PC-3 (cell line): ENCODE results near the gene NCF4. TPM values are rescaled to one million over a fixed set of nuclear protein-coding genes. Genes with fewer than 3 reads are reported as not detected.

ENCODE experiments used
- ATAC-seq: fragments of 200-7000 bp; cut with Tn5 transposase; 2 replicates; pipeline ENCODE4 v1.9.1; 2020; ENCODE audit warnings: mild to moderate bottlenecking, moderate library complexity
- BruUV-seq: library from RNA; stranded (reverse); fragments of 400-500 nt; replicated peaks from 2 replicates; lab custom pipeline; 2021; lab: Mats Ljungman, UMichigan
- CTCF ChIA-PET: fragments of 300-600 bp; sonication (Branson Sonifier 250); formaldehyde crosslinking; loops from one replicate; lab custom pipeline; 2022; ENCODE audit warnings: antibody characterized with exemption; lab: Charles Lee
- POLR2A ChIA-PET: fragments of 300-600 bp; sonication (Branson Sonifier 250); formaldehyde crosslinking; loops from one replicate; lab custom pipeline; 2022; ENCODE audit warnings: antibody characterized with exemption; ENCODE audit not compliant: unreplicated experiment; lab: Charles Lee
- DNase-seq: peaks from one replicate; pipeline ENCODE4 v3.0.0-alpha.2; 2015
- H2AFZ ChIP-seq: fragments of 300-600 bp; sonication (generic); 2 replicates; pipeline ENCODE4 v1.6.0; 2016; ENCODE audit warnings: antibody characterized with exemption, low read length
- H3F3A ChIP-seq: fragments of 300-600 bp; sonication (generic); one replicate; pipeline ENCODE4 v1.6.0; 2017; ENCODE audit warnings: antibody characterized with exemption, low read length, control low read depth, mild to moderate bottlenecking; ENCODE audit not compliant: unreplicated experiment
- H3K27ac ChIP-seq: fragments of 300-600 bp; sonication (generic); 2 replicates; pipeline ENCODE4 v1.5.1; 2016; ENCODE audit warnings: mild to moderate bottlenecking, low read length
- H3K27me3 ChIP-seq: fragments of 300-600 bp; sonication (generic); 2 replicates; pipeline ENCODE4 v1.6.1; 2016; ENCODE audit warnings: low read length, mixed read lengths
- H3K36me3 ChIP-seq: fragments of 300-600 bp; sonication (generic); 2 replicates; pipeline ENCODE4 v1.6.1; 2016; ENCODE audit warnings: low read depth, mixed run types, low read length, mixed read lengths
- H3K4me1 ChIP-seq: fragments of 300-600 bp; sonication (generic); 2 replicates; pipeline ENCODE4 v1.5.1; 2016; ENCODE audit warnings: low read length; ENCODE audit not compliant: insufficient read depth
- H3K4me2 ChIP-seq: fragments of 300-600 bp; sonication (generic); 2 replicates; pipeline ENCODE4 v1.6.0; 2016; ENCODE audit warnings: low read length
- H3K4me3 ChIP-seq: fragments of 300-600 bp; sonication (generic); 2 replicates; pipeline ENCODE4 v1.5.1; 2016; ENCODE audit warnings: mild to moderate bottlenecking, low read length, mixed read lengths
- H3K79me2 ChIP-seq: fragments of 300-600 bp; sonication (generic); 2 replicates; pipeline ENCODE4 v1.6.1; 2017; ENCODE audit warnings: low read length, mixed read lengths
- H3K9ac ChIP-seq: fragments of 300-600 bp; sonication (generic); 2 replicates; pipeline ENCODE4 v1.6.0; 2016; ENCODE audit warnings: mild to moderate bottlenecking, low read length
- H3K9me2 ChIP-seq: fragments of 300-600 bp; sonication (generic); replicated peaks from 2 replicates; pipeline ENCODE4 v1.6.1; 2016; ENCODE audit warnings: mixed run types, low read length, mixed read lengths
- H3K9me3 ChIP-seq: fragments of 300-600 bp; sonication (generic); 2 replicates; pipeline ENCODE4 v1.6.1; 2016; ENCODE audit warnings: low read length, mixed read lengths
- H4K20me1 ChIP-seq: fragments of 300-600 bp; sonication (generic); 2 replicates; pipeline ENCODE4 v1.6.1; 2016; ENCODE audit warnings: low read length, mixed read lengths
- EZH2 ChIP-seq: fragments of 300-600 bp; sonication (generic); IDR thresholded peaks from one replicate; pipeline ENCODE4 v1.6.1; 2017; ENCODE audit warnings: antibody characterized with exemption, mild to moderate bottlenecking, low read length; ENCODE audit not compliant: unreplicated experiment
- EZH2phosphoT487 ChIP-seq: fragments of 300-600 bp; sonication (generic); IDR thresholded peaks from 2 replicates; pipeline ENCODE4 v1.6.1; 2018; ENCODE audit warnings: mild to moderate bottlenecking, antibody characterized with exemption, low read length, borderline replicate concordance
- intact Hi-C: fragments of 100-400 bp; cut with micrococcal nuclease; formaldehyde crosslinking; loops from 2 replicates; pipeline ENCODE4 v1.9.0; 2023
- total RNA-seq: library from RNA; depleted of rRNA; stranded (reverse); fragments of >200 nt; gene quantifications from 2 replicates; pipeline ENCODE4 v1.2.3, GENCODE V29; 2014
- TF ChIP-seq, protein P1 (sequence below): fragments of 300-600 bp; sonication (generic); conservative IDR thresholded peaks from 2 replicates; pipeline ENCODE4 v1.5.1; 2017; ENCODE audit warnings: antibody characterized with exemption, low read depth, mild to moderate bottlenecking, low read length

NCF4 gene
- total RNA-seq, 1 experiment from 2014 or later: 0.47 TPM

- Histone ChIP-seq H3K9me3 (no peaks in the 10 kb centered on the region), H2AFZ (no peak overlapping the region), H4K20me1 (no peaks in the 10 kb centered on the region), H3K27ac (no peak overlapping the region), H3K4me3 (no peak overlapping the region), H3K36me3 (no peaks in the 10 kb centered on the region), H3K4me2 (no peak overlapping the region), H3K9ac (no peak overlapping the region), H3K9me2 (no peaks in the 10 kb centered on the region), H3K27me3 (peaks cover 7% of the 10 kb centered on the region; the same call in 1 of the 2 replicates), H3K4me1 (peaks cover 29% of the 10 kb centered on the region), H3K79me2 (no peaks in the 10 kb centered on the region), H3F3A (no peaks in the 10 kb centered on the region)
- ATAC-seq (no peak), DNase-seq (no peak)
- no TSS peak for BruUV-seq
- intact Hi-C loops: no loop called here
- no peak for TF ChIP-seq EZH2phosphoT487
- no peak for TF ChIP-seq EZH2
- TF ChIP-seq, protein P1, sequence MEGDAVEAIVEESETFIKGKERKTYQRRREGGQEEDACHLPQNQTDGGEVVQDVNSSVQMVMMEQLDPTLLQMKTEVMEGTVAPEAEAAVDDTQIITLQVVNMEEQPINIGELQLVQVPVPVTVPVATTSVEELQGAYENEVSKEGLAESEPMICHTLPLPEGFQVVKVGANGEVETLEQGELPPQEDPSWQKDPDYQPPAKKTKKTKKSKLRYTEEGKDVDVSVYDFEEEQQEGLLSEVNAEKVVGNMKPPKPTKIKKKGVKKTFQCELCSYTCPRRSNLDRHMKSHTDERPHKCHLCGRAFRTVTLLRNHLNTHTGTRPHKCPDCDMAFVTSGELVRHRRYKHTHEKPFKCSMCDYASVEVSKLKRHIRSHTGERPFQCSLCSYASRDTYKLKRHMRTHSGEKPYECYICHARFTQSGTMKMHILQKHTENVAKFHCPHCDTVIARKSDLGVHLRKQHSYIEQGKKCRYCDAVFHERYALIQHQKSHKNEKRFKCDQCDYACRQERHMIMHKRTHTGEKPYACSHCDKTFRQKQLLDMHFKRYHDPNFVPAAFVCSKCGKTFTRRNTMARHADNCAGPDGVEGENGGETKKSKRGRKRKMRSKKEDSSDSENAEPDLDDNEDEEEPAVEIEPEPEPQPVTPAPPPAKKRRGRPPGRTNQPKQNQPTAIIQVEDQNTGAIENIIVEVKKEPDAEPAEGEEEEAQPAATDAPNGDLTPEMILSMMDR: no peak
- CTCF ChIA-PET: no interaction called here
- POLR2A ChIA-PET: no interaction called here
Measured at GRCh38 chr22:36874736-36875135, 13.9 kb downstream of the NCF4 start.

- Histone ChIP-seq H3K9me3 (no peaks in the 10 kb centered on the region), H3F3A (no peaks in the 10 kb centered on the region), H3K4me1 (peaks cover 19% of the 10 kb centered on the region), H2AFZ (no peak overlapping the region), H4K20me1 (no peaks in the 10 kb centered on the region), H3K36me3 (no peaks in the 10 kb centered on the region), H3K27ac (no peak overlapping the region), H3K9ac (no peak overlapping the region), H3K4me2 (no peak overlapping the region), H3K27me3 (peaks cover 7% of the 10 kb centered on the region; the same call in 1 of the 2 replicates), H3K9me2 (no peaks in the 10 kb centered on the region), H3K4me3 (no peak overlapping the region), H3K79me2 (no peaks in the 10 kb centered on the region)
- CTCF ChIA-PET: no interaction called here
- intact Hi-C loops: no loop called here
- ATAC-seq (no peak), DNase-seq (no peak)
- TF ChIP-seq EZH2 (no peak), EZH2phosphoT487 (no peak)
- TF ChIP-seq, protein P1: no peak
- POLR2A ChIA-PET: no interaction called here
- no TSS peak for BruUV-seq
Measured at GRCh38 chr22:36875741-36876140, 14.9 kb downstream of the NCF4 start.

GRCh38 chr22:36879775-36880174, 19.0 kb downstream of the NCF4 start:
- Histone ChIP-seq H3F3A (no peaks in the 10 kb centered on the region), H3K9me3 (0 out of 2 replicates have a peak, but pooled peaks cover 6% of the 10 kb centered on the region), H3K27me3 (peaks cover 7% of the 10 kb centered on the region; the same call in 1 of the 2 replicates), H3K9ac (no peak overlapping the region), H2AFZ (no peak overlapping the region), H3K4me3 (no peak overlapping the region), H3K4me2 (no peak overlapping the region), H3K27ac (no peak overlapping the region), H3K79me2 (no peaks in the 10 kb centered on the region), H4K20me1 (no peaks in the 10 kb centered on the region), H3K4me1 (no peaks in the 10 kb centered on the region), H3K9me2 (no peaks in the 10 kb centered on the region), H3K36me3 (no peaks in the 10 kb centered on the region)
- POLR2A ChIA-PET: no interaction called here
- ATAC-seq (no peak), DNase-seq (no peak)
- CTCF ChIA-PET: no interaction called here
- intact Hi-C loops: no loop called here
- no peak for TF ChIP-seq EZH2phosphoT487
- no peak for TF ChIP-seq EZH2
- TF ChIP-seq, protein P1: no peak
- BruUV-seq: no TSS peak
